ENCODE measurements around the gene FAM117A.
A peak's percentile ranks its signal among the peaks of the same experiment; 100 is the strongest.

Gene FAM117A

DNA sequence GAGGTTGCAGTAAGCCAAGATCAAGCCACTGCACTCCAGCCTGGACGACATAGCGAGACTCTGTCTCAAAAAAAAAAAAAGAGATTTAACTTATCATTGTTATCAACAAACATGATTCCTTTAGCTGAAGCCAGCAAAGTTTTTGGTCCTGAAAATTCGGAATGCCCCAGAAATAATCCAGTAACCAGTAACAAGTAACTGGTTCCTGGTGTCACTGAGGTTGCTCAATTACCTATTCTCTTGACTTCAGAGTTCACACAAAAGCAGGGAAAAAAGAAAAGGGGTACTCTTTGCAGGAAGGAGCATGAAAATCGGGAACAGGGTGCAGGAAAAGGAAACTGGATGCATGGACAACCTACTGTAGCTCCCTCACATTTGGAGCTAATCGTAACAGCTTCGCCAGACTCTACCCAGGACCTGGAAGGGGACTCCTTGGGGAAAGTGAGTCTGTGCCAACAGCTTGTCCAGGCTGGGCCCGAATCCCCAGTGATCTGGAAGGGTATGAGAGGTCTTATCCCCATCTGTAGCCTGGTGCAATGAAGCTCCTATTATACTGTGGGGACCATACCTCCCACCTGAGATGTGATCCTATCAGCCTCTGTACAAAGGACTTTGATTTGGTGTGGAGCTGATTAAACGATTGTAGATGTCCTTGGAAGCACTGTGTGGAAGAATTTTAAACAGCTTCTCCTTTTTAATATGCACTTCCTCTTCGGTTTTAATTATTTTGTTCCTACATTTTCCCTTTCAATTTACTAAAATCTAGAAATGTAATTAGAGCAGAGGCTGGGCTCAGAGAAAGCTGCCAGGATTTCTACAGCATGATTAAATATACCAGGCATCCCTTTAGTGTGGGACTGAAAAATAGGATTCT lies 82.6 kb downstream of the FAM117A start:
- TF ChIP-seq, protein P1, sequence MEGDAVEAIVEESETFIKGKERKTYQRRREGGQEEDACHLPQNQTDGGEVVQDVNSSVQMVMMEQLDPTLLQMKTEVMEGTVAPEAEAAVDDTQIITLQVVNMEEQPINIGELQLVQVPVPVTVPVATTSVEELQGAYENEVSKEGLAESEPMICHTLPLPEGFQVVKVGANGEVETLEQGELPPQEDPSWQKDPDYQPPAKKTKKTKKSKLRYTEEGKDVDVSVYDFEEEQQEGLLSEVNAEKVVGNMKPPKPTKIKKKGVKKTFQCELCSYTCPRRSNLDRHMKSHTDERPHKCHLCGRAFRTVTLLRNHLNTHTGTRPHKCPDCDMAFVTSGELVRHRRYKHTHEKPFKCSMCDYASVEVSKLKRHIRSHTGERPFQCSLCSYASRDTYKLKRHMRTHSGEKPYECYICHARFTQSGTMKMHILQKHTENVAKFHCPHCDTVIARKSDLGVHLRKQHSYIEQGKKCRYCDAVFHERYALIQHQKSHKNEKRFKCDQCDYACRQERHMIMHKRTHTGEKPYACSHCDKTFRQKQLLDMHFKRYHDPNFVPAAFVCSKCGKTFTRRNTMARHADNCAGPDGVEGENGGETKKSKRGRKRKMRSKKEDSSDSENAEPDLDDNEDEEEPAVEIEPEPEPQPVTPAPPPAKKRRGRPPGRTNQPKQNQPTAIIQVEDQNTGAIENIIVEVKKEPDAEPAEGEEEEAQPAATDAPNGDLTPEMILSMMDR (IDR thresholded peaks at IDR 0.05; ENCODE audit: low read depth, low read length) = no peak
- in situ Hi-C loops (cut with HindIII; ENCODE audit: low sequenced_read_pairs) = no loop called here
- no peak for DNase-seq (ENCODE audit: low read depth, low spot score)
- no peak overlapping the region for H3K4me3 ChIP-seq (ENCODE audit: low read depth, low read length)

DNA sequence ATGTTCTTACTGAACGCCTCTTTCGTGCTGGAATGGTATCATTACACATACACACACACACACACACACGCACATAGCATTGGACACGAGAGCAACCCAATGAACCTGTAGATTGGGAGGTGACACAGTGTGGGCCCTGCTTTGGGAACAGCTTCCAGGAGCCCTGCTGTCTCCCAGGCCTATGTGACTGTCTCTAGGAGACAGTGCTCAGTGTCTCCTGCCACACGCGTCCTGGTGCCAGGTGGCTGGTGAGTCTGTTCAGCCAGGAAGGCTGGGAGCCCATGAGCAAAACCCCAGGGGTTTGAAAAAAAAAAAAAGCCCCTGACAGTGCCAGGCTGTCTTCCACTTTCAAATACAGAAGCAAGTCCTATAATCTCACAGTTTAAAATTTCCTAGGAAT lies 83.6 kb downstream of the FAM117A start:
- DNase-seq (ENCODE audit: low read depth, low spot score) = no peak
- TF ChIP-seq, protein P1 (IDR thresholded peaks at IDR 0.05; ENCODE audit: low read depth, low read length) = no peak
- H3K4me3 ChIP-seq (ENCODE audit: low read depth, low read length) = no peak overlapping the region
- in situ Hi-C loops (cut with HindIII; ENCODE audit: low sequenced_read_pairs) = no loop called here

DNA sequence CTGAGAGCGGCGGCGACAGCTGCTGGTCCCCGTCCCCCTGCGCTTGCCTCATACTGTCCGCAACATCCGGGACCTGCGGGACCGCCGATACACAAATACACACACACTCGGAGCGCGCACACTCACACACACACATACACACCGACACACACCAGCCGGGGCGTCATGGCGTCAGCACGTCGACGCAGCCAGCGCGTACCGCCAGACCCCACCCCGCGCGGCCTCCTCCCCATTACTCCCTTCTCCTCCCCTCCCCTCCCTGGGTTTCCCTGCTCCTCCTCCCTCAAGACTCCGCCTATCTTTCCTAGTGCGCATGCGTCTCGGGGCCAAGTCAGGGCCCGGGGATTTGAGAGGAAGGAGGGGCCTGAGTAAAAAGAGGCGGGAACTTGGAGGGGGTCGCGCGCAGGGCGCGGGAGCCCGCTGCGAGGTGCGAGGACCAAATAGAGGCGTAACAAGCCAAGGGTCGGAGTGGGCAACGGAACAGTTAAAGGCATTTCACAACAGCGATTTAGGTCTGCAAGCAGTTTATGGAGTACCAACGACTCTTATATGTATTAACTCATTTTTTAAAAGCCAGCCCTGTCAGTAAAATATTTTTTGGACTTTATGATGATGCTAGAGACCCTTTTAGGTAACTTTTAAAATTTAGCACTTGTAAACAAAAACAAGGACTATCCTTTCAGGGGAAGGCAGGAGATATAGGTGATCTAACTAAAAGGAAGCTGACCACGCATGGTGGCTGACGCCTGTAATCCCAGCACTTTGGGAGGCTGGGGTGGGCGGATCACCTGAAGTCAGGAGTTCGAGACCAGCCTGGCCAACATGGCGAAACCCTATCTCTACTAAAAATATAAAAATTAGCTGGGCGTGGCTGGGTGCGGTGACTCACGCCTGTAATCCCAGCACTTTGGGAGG lies 85.7 kb downstream of the FAM117A start, which contains the start of gene SPOP:
Gene SPOP (minus strand): TSS at position 165 of the 915 bp plus-strand sequence. CDS start 55,287 bp downstream, outside the sequence.
- peak within 1 kb of the TSS; percentile 86 for H3K4me3 ChIP-seq (ENCODE audit: low read depth, low read length)
- in situ Hi-C loops (cut with HindIII; ENCODE audit: low sequenced_read_pairs) = no loop called here
- TF ChIP-seq, protein P1 (IDR thresholded peaks at IDR 0.05; ENCODE audit: low read depth, low read length) = no peak
- peak; percentile 99 for DNase-seq (ENCODE audit: low read depth, low spot score)

DNA sequence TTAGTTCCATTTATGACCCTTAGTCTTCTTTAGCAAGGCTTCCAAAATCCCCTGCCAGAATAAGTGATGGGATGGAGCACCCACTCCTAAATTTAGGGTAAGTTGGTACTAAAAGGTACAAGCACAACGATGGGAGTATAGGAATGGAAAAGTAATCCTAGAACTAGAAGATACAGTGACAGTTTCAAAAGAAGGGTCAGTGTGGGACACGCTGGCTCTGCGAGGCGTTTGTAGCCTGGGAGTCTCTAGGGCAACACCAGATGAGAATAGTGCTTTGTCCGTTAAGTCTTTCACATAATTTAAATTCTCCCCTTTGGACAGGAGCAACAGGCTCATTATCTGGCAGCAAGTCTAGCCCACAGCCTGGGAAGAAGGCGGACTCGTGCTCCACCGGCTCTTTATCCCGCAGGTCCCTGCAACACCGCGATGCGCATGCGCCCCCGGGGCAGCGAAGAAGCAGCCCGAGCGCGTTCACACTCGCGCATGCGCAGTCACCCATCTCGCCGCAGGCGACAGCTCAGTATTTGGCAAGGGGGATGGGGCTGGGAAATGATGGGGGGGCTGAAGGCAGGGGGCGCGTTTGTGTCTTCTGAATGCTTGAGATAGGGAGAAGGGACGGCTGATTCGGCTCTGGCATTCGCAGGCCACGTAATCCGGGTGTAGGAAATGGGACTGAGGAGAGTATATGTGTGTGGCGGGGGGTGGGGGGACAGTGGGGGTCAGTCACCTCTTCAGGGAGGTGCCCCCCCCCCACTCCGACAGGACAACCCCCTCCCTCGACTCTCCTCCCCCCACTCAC lies 86.6 kb downstream of the FAM117A start:
- in situ Hi-C loops (cut with HindIII; ENCODE audit: low sequenced_read_pairs) = no loop called here
- TF ChIP-seq, protein P1 (IDR thresholded peaks at IDR 0.05; ENCODE audit: low read depth, low read length) = no peak
- peak; percentile 93 for DNase-seq (ENCODE audit: low read depth, low spot score)

DNA sequence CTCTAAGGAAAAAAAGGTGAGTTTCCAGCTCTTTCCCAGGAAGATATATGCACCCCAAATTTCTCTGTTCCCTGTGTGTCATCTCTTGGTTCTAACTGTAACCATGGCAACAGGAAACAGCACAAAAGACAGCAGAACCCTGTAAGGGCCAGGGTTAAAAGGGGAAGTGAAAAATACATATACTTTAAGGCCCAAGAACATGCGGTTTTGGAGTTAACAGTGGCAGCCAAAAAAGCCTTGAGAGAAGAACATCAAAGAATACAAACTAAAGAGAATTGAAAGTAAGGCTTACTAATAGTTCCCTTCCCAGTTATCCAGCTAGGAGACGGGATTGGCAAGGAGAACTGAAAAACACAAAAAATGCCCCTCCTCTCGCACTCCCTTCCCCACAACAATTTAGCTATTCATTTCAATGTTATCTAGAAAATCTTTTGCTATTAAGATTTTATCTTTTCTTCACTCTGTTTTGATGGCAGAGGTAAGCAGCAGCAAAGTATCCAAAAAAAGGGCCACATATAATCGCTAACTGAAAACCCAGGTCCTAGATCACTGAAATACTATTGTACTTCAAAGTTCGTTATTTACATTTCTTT lies 87.6 kb downstream of the FAM117A start:
- TF ChIP-seq, protein P1 (IDR thresholded peaks at IDR 0.05; ENCODE audit: low read depth, low read length) = no peak
- H3K4me3 ChIP-seq (ENCODE audit: low read depth, low read length) = peak overlapping the region; percentile 86
- in situ Hi-C loops (cut with HindIII; ENCODE audit: low sequenced_read_pairs) = no loop called here

More for the DNA sequence above, 86.6 kb downstream of the FAM117A start:
- H3K4me3 ChIP-seq (ENCODE audit: low read depth, low read length) = peak overlapping the region; percentile 86

More for the DNA sequence above, 87.6 kb downstream of the FAM117A start:
- DNase-seq (ENCODE audit: low read depth, low spot score) = peak; percentile 45

Measured in astrocyte of the spinal cord (primary cell).